ENCODE data around the gene STKLD1.

DNA sequence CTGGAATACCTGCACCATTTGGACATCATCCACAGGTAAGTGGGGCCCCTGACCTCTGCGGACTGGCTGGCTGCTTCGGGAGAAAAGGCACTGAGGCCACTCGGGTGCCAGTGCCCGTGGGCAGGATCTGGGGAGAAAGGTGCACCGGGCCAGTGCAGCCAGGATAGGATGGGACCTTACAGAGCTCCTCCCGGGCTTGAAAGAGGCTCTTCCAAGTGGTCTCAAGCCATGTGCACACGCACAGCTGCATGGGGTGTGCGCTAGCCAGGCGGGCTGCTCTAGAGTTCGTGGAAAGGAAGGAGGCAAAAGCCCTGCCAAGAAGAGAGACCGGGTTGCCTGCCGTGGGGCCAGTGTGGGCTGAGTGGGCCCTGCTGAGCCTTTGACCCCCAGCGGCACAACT, 13.4 kb downstream of the STKLD1 start:
- TF ChIP-seq, protein P1, sequence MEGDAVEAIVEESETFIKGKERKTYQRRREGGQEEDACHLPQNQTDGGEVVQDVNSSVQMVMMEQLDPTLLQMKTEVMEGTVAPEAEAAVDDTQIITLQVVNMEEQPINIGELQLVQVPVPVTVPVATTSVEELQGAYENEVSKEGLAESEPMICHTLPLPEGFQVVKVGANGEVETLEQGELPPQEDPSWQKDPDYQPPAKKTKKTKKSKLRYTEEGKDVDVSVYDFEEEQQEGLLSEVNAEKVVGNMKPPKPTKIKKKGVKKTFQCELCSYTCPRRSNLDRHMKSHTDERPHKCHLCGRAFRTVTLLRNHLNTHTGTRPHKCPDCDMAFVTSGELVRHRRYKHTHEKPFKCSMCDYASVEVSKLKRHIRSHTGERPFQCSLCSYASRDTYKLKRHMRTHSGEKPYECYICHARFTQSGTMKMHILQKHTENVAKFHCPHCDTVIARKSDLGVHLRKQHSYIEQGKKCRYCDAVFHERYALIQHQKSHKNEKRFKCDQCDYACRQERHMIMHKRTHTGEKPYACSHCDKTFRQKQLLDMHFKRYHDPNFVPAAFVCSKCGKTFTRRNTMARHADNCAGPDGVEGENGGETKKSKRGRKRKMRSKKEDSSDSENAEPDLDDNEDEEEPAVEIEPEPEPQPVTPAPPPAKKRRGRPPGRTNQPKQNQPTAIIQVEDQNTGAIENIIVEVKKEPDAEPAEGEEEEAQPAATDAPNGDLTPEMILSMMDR (IDR thresholded peaks at IDR 0.05; ENCODE audit: low read depth, low read length, poor library complexity, severe bottlenecking) = no peak
- TF ChIP-seq EZH2phosphoT487 (IDR thresholded peaks at IDR 0.05; ENCODE audit: borderline replicate concordance, low read length) = no peak
